ENCODE data around the gene TTC7B.

Gene TTC7B

GRCh38 chr14:90571149-90571947 lies 244.9 kb downstream of the TTC7B start:
- no peak for DNase-seq

DNA sequence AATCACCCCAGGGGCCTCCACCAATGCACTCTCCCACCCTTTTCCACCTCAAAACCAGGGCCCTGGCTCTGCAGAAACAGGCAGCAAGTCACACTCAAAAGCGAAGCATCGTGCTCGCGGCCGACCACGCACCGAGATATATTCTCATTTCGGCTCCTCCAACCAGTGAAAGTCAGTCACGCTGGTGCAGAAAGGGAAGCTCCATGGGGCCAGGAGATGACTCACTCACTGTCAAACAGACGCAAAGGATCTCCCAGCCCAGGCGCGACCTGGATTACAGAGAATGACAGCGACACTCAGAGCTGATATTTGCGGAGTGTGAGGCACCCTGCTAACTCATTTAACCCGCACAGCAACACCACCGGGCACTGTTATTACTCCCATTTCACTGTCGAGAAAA lies 245.8 kb downstream of the TTC7B start:
- no peak for DNase-seq

DNA sequence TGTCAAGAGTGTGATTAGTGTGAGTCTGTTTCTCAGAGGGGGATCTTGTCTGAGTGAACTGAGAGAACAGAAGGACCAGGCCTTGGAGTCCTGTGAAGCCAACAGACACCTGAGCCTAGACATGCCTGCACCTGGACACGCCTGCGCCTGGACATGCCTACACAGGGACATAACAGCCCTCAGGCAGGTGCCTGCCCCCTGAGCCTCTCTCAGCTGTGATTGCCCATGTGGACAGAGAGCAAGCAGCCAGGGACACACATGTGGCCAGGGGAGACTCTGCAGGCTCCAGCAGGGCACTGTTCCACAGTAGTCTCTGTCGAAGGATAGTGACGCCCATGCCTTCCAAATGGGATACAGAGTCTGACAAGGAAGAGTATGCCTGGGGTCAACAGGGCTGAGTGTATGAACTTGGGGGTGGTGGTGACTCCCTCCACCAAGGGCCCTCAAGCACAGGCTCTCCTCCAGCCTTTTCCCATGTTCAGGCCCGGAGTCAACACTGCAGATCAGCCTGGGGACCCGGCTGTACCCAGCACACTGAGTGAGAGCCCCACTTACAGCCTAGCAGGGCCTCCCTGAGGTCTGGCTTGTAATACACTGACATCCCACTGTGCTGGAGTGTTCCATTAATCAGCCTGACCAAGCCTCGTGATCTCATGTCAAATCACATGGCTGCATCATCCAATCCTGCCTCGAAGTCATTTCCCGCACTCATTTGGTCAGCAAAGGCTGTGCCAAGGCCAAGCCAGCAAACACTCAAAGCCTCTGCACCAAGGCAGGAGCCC lies 246.4 kb downstream of the TTC7B start:
- no peak for DNase-seq

DNA sequence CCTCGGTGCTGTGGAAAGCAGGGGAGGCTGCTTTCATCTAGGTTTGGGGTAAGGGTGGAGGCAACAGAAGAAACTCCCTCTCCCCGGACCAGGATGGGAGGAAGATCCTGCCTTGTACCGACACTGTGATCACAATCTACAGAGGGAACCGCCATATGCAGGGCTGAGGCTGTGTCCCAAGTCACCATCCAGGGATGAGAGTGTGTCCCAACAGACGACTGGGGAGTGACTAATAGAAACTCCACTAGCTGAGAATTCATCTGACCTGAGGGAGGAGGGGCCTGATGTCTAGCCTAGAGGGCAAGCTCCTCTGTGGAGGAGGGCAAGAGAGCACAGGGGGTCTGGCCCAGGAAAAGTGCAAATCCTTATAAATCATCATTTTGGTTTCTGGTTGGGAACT lies 247.0 kb downstream of the TTC7B start:
- DNase-seq, result no peak

GRCh38 chr14:90568405-90568804 lies 247.8 kb downstream of the TTC7B start:
- DNase-seq, result no peak

GRCh38 chr14:90567991-90568390 lies 248.2 kb downstream of the TTC7B start:
- DNase-seq, result no peak

DNA sequence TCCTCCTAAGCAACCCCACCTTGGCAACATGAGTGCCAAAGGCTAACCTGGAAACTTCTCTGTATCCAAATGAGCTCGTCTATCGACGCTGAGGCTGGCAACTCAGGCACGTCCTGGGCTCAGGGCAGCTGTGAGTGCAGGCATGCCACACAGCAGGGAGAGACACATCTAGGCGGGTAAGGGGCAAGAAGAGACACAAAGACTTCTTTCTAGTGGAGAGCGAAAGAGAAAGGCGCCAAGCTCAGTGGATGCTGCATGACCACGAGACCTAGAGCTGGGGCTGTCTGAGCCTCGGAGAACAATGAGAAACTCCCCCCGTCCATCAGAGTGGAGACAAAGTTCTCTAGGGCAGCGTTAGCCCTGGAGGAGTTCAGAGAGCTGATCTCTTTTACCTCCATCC lies 249.0 kb downstream of the TTC7B start:
- no peak for DNase-seq

DNA sequence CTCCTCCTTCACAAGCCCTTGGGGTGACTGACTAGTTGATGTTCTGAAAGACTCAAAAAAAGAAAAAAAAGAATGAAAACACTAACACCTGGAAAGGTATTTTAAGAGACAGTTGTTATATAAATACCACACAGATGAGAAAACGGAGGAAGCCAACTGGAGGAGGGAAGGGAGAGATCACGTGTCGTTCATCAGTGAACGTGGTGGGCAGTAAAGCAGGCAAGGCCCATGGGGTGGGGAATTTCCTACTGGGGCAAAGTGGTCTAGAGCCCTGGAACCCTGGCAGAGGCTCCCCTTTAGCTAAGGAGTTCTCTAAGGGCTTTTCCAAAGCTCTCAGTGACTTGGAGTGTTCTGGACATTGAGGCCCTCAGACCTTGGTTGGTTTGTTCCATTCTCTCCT lies 249.7 kb downstream of the TTC7B start:
- no peak for DNase-seq

DNA sequence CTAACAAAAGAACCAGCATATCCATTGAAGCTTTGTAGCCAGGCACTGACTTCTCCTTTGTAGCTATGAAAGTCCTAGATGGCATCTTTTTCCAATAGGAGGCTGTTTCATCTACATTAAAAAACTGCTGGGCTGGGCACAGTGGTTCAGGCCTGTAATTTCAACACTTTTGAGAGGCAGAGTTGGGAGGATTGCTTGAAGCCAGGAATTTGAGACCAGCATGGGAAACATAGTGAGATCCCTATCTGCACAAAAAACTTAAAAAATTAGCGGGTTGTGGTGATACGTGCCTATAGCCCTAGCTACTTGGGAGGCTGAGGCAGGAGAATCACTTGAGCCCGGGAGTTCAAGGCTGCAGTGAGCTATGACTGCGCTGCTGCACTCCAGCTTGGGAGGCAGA lies 251.7 kb downstream of the TTC7B start:
- DNase-seq, result no peak

- DNase-seq, result no peak
Measured at GRCh38 chr14:90562652-90563051, 253.6 kb downstream of the TTC7B start.

GRCh38 chr14:90561920-90562319 lies 254.3 kb downstream of the TTC7B start:
- DNase-seq, result no peak

DNA sequence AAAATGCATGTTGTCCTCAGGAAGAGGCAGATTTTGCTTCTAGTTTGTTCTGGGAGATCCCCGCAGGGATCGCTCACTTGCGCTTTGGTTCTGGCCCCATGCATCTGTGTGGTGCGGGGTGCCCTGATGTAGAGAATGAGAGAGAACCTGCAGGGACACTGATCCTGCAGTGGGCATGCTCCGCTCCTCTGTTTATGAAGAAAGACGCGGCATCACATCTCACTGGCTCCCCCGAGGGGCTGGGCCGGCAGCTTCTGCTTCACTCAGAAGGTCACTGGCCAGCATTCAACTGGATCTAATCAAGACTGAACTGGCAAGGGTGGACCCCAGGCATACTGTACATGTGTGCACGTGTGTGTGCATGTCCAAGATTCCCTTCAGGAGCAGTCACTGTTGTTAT lies 255.2 kb downstream of the TTC7B start:
- DNase-seq, result no peak

GRCh38 chr14:90560558-90560957 lies 255.7 kb downstream of the TTC7B start:
- no peak for DNase-seq

GRCh38 chr14:90559811-90560492 lies 256.3 kb downstream of the TTC7B start:
- DNase-seq, result no peak

- DNase-seq, result no peak
Measured at GRCh38 chr14:90558983-90559590, 257.1 kb downstream of the TTC7B start.

GRCh38 chr14:90558041-90558982 lies 257.9 kb downstream of the TTC7B start:
- DNase-seq, result no peak

DNA sequence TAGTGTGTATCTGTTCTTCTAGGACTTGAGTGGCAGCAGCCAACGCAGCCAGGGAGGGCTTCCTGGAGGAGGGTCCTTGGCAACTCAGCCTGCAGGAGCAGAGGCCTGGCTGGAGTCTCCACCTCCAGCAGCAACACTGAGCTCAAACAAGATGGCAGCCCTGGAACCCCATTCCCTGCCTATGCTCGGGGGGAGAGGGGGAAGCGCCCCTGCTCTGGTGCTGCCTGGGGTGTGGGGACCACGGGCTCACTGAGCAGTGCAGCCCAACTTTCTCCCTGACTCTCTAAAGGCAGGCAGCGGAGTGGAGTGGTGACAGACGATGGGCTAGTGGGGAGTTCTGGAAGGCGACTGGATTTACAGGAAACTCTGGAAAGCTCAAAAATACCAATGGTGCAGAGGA lies 258.7 kb downstream of the TTC7B start:
- DNase-seq, result no peak

DNA sequence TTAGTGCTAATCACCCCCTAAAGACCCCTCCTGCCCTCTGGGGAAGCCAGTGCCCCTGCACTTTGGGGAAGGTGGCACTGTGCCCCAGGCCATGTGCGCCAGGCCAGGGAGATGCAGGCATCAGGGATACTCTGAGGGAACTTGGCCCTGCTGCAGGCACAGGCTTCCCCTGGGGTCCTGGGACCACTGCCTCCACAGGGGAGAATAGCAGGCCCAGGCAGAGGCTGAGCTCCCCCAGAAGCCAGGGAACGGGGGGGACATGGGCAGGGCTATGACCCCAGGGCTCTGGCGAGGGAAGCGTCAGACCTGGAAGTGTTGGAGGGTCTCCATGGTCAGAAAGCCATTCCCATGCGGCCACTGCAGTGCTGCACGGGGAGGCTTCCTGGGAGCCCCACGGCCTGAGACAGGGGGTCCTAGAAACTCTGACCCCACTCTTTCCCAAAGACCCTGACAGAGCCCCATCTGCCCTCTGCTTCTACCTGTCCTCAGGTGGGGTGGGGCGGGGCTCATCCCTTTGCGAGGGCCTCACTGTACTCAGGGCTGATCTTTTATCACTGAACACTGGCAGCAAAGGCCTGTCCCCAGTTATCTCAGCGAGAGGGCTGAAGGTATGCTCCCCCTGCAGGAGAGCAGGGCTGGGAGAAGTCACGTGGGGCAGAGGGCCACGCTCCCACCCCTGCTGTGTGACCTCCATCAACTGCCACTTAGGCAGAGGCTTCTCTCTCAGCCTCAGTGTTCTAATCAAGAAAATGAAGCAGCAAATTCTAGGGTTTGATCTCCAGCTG lies 259.4 kb downstream of the TTC7B start:
- DNase-seq, result no peak

DNA sequence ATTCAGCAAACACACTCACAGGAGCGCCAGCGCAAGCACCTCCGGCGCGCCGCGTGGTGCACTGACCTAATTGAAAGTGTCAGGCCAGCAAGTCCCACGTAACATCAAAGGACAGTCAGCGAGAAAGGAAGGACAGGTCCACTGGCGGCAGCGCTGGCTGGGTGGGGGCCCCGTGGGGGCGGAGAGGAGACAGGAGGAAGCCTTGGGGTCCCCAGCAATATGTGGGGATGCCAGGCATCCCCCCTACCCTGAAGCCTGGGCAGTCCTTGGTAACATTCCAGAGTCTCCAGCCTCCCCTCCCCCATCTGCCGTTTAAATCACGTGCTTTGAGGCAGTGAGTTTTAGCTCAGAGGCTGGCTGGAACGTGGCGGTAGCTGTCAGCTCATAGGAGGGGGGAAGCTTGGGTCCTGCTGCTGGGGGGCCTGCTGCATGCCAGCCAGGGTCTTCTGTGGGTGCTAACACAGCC lies 260.2 kb downstream of the TTC7B start:
- DNase-seq, result no peak

- DNase-seq, result no peak
Measured at GRCh38 chr14:90555126-90556011, 260.9 kb downstream of the TTC7B start.

Data from SW 1271 (cell line).